ENCODE results near the gene CEP170B. TPM values are rescaled to one million over a fixed set of nuclear protein-coding genes. Genes with fewer than 3 reads are reported as not detected.

Gene CEP170B
- total and polyA plus RNA-seq, 2 donors, result 0.90 to 8.3 TPM

DNA sequence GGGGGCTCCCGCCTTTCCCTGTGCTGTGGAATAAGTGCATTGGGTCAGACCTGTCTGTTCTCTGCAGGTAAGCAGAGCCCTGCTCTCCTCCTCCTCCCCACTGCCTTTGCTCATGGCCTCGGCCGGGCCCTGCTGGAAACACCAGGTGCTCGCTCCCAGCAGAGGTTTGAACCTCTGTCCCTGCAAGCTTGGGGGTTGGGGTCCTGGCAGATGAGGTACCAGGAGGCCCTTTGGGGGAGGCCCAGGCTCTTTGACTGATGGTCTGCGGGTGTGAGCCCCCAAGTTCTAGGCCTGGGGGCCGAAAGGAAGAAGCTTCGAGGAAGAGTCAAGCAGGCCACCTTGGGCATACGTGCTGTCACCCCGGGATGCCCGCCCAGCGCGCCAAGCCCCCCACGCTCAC is 22.1 kb upstream of the CEP170B start:
- H3K4me3 ChIP-seq (ENCODE audit: low read length in 2 of 2), result no peak overlapping the region

GRCh38 chr14:104843442-104844305 is 21.4 kb upstream of the CEP170B start:
- no peaks in the 10 kb centered on the region for H3K36me3 ChIP-seq (ENCODE audit: control insufficient read depth in 2 of 2, insufficient read depth in 2 of 2, low read length in 1 of 2)
- H3K9me3 ChIP-seq (ENCODE audit: control insufficient read depth in 2 of 2, insufficient read depth in 1 of 2, low read length in 1 of 2), result no peaks in the 10 kb centered on the region
- H3K27me3 ChIP-seq (ENCODE audit: control insufficient read depth in 2 of 2, insufficient read depth in 1 of 2, low read length in 1 of 2), result peaks cover 33 to 62% of the 10 kb centered on the region in 2 donors
- H3K27ac ChIP-seq (ENCODE audit: low read depth in 1 of 2, low read length in 1 of 2), result no peak overlapping the region
- H3K4me3 ChIP-seq (ENCODE audit: low read length in 2 of 2), result peak overlapping the region in 1 of 2 donors; percentile 12
- DNase-seq (ENCODE audit: low read depth in 6 of 9, low spot score in 9 of 9), result no peak
- no peaks in the 10 kb centered on the region for H3K4me1 ChIP-seq (ENCODE audit: control insufficient read depth in 2 of 2, insufficient read depth in 2 of 2, low read length in 2 of 2)
- WGBS, result 3% methylated on average over 69 of the region's 69 CpGs

More for the DNA sequence above, 22.1 kb upstream of the CEP170B start:
- no peaks in the 10 kb centered on the region for H3K4me1 ChIP-seq (ENCODE audit: control insufficient read depth in 2 of 2, insufficient read depth in 2 of 2, low read length in 2 of 2)
- 46% methylated on average over 13 of the region's 13 CpGs for WGBS
- H3K9me3 ChIP-seq (ENCODE audit: control insufficient read depth in 2 of 2, insufficient read depth in 1 of 2, low read length in 1 of 2), result no peaks in the 10 kb centered on the region
- DNase-seq (ENCODE audit: low read depth in 6 of 9, low spot score in 9 of 9), result no peak
- no peak overlapping the region for H3K27ac ChIP-seq (ENCODE audit: low read depth in 1 of 2, low read length in 1 of 2)
- no peaks in the 10 kb centered on the region for H3K36me3 ChIP-seq (ENCODE audit: control insufficient read depth in 2 of 2, insufficient read depth in 2 of 2, low read length in 1 of 2)
- H3K27me3 ChIP-seq (ENCODE audit: control insufficient read depth in 2 of 2, insufficient read depth in 1 of 2, low read length in 1 of 2), result peaks cover 33 to 62% of the 10 kb centered on the region in 2 donors

DNA sequence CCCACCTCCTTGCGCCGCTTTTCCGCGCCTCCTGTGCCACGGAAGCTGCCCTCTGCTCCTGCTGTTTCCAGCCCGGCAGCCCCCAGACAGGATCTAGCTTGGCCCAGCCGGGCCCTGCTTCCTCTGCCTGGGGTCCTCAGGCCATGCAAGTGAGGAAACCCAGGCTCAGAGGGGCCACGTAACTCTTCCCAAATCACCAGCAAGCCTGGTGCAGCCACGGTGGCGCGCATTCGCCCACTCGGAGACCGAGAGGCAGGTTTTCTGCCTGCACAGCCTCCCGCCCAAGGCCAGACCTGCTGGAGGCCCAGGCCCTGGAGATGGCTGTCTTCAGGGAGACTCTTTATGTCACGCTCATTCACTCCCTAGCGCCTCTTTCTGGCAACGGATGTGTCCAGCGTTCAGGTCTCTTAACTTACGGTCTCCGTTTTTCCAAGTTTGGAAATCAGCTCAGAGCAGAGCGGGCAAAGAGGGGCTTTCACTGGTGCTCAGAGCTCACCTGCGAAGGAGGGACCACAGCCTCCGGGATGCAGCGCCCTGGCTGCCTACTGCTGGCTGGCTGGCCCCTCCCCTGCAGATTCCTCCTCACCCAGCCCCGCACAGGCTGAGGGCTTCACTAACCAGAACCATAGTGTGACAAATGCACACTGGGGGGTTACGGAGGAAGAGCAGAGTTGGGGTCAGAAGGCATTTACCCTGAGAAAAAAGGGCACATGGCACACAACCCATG is 20.6 kb upstream of the CEP170B start:
- Histone ChIP-seq H3K4me3 (ENCODE audit: low read length in 2 of 2) (no peak overlapping the region), H3K9me3 (ENCODE audit: control insufficient read depth in 2 of 2, insufficient read depth in 1 of 2, low read length in 1 of 2) (no peaks in the 10 kb centered on the region), H3K27ac (ENCODE audit: low read depth in 1 of 2, low read length in 1 of 2) (no peak overlapping the region), H3K27me3 (ENCODE audit: control insufficient read depth in 2 of 2, insufficient read depth in 1 of 2, low read length in 1 of 2) (peaks cover 33 to 62% of the 10 kb centered on the region in 2 donors), H3K36me3 (ENCODE audit: control insufficient read depth in 2 of 2, insufficient read depth in 2 of 2, low read length in 1 of 2) (no peaks in the 10 kb centered on the region), H3K4me1 (ENCODE audit: control insufficient read depth in 2 of 2, insufficient read depth in 2 of 2, low read length in 2 of 2) (no peaks in the 10 kb centered on the region)
- WGBS, result 18% methylated on average over 27 of the region's 27 CpGs
- no peak for DNase-seq (ENCODE audit: low read depth in 6 of 9, low spot score in 9 of 9)

DNA sequence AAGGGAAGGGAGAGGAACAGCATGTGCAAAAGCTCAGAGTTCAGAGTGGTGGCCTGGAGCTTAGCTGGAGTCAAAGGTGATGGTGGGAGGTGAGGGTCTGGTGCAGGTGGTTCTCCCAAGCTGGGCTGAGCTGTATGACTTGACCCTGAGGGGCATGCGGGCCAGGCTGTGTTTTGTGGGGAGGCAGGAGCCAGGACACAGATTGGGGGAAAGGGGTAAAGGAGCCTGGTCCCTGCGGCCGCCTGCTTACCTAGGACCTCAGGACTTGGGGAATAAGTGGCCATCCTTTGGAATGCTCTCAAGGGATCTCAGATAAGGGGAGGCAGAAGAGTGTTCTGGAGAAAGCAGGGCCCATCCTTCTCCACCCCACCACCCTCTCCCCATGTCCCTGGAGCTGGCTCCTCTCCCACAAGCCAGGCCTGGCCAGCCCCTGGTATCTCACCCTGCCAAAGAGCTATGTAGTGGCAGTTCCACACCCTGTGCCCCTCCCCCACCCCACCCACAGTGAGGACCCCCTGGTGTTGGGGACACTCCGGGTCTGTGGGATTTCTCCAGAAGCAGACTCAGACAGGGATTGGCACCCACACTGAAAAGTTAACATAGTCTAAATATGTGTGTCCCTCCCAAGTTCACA is 19.9 kb upstream of the CEP170B start:
- H3K4me3 ChIP-seq (ENCODE audit: low read length in 2 of 2), result no peak overlapping the region
- DNase-seq (ENCODE audit: low read depth in 6 of 9, low spot score in 9 of 9), result no peak

GRCh38 chr14:104845834-104846441 is 19.1 kb upstream of the CEP170B start:
- H3K4me1 ChIP-seq (ENCODE audit: control insufficient read depth in 2 of 2, insufficient read depth in 2 of 2, low read length in 2 of 2), result no peaks in the 10 kb centered on the region
- H3K36me3 ChIP-seq (ENCODE audit: control insufficient read depth in 2 of 2, insufficient read depth in 2 of 2, low read length in 1 of 2), result no peaks in the 10 kb centered on the region
- DNase-seq (ENCODE audit: low read depth in 6 of 9, low spot score in 9 of 9), result no peak
- WGBS, result 84% methylated on average over 3 of the region's 3 CpGs
- H3K9me3 ChIP-seq (ENCODE audit: control insufficient read depth in 2 of 2, insufficient read depth in 1 of 2, low read length in 1 of 2), result no peaks in the 10 kb centered on the region
- H3K4me3 ChIP-seq (ENCODE audit: low read length in 2 of 2), result no peak overlapping the region
- peaks cover 33 to 57% of the 10 kb centered on the region in 2 donors for H3K27me3 ChIP-seq (ENCODE audit: control insufficient read depth in 2 of 2, insufficient read depth in 1 of 2, low read length in 1 of 2)
- H3K27ac ChIP-seq (ENCODE audit: low read depth in 1 of 2, low read length in 1 of 2), result no peak overlapping the region

More for the DNA sequence above, 19.9 kb upstream of the CEP170B start:
- Histone ChIP-seq H3K27me3 (ENCODE audit: control insufficient read depth in 2 of 2, insufficient read depth in 1 of 2, low read length in 1 of 2) (peaks cover 33 to 60% of the 10 kb centered on the region in 2 donors), H3K36me3 (ENCODE audit: control insufficient read depth in 2 of 2, insufficient read depth in 2 of 2, low read length in 1 of 2) (no peaks in the 10 kb centered on the region), H3K9me3 (ENCODE audit: control insufficient read depth in 2 of 2, insufficient read depth in 1 of 2, low read length in 1 of 2) (no peaks in the 10 kb centered on the region), H3K27ac (ENCODE audit: low read depth in 1 of 2, low read length in 1 of 2) (no peak overlapping the region), H3K4me1 (ENCODE audit: control insufficient read depth in 2 of 2, insufficient read depth in 2 of 2, low read length in 2 of 2) (no peaks in the 10 kb centered on the region)
- 94% methylated on average over 4 of the region's 4 CpGs for WGBS

- Histone ChIP-seq H3K36me3 (ENCODE audit: control insufficient read depth in 2 of 2, insufficient read depth in 2 of 2, low read length in 1 of 2) (no peaks in the 10 kb centered on the region), H3K4me1 (ENCODE audit: control insufficient read depth in 2 of 2, insufficient read depth in 2 of 2, low read length in 2 of 2) (no peaks in the 10 kb centered on the region), H3K27me3 (ENCODE audit: control insufficient read depth in 2 of 2, insufficient read depth in 1 of 2, low read length in 1 of 2) (peaks cover 0 to 29% of the 10 kb centered on the region in 2 donors), H3K9me3 (ENCODE audit: control insufficient read depth in 2 of 2, insufficient read depth in 1 of 2, low read length in 1 of 2) (no peaks in the 10 kb centered on the region), H3K27ac (ENCODE audit: low read depth in 1 of 2, low read length in 1 of 2) (no peak overlapping the region), H3K4me3 (ENCODE audit: low read length in 2 of 2) (no peak overlapping the region)
- no peak for DNase-seq (ENCODE audit: low read depth in 6 of 9, low spot score in 9 of 9)
- WGBS, result 80% methylated on average over 8 of the region's 8 CpGs
Measured at GRCh38 chr14:104852280-104852663, 12.8 kb upstream of the CEP170B start.

DNA sequence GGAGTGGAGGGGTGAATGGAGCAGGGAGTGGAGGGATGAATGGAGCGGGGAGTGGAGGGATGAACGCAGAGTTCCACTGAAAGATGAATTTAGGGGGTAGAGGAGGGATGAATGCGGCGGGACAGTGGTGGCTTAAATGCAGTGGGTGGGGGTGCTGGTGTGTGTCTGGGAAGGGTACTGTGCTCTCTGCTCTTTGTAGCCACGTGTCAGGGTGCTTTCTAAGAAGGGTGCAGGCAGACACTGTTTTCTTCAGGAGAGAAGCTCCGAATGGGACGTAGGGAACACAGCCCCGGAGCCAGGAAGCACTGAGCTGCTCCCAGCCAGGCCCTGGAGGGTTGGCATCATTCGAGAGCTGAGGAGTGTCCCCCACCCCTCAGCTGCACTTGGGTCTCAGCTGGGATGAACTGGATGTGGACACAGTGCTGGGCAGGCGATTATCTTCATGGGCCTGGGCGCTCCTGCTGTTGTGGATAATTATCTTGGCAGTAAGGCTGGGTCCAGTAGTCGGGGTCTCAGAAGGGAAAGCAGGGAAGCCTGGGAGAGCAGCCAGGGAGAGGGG is 9.5 kb upstream of the CEP170B start:
- no peak overlapping the region for H3K4me3 ChIP-seq (ENCODE audit: low read length in 2 of 2)
- H3K36me3 ChIP-seq (ENCODE audit: control insufficient read depth in 2 of 2, insufficient read depth in 2 of 2, low read length in 1 of 2), result no peaks in the 10 kb centered on the region
- DNase-seq (ENCODE audit: low read depth in 6 of 9, low spot score in 9 of 9), result no peak
- no peaks in the 10 kb centered on the region for H3K9me3 ChIP-seq (ENCODE audit: control insufficient read depth in 2 of 2, insufficient read depth in 1 of 2, low read length in 1 of 2)
- H3K27ac ChIP-seq (ENCODE audit: low read depth in 1 of 2, low read length in 1 of 2), result no peak overlapping the region
- peaks cover 0 to 29% of the 10 kb centered on the region in 2 donors for H3K27me3 ChIP-seq (ENCODE audit: control insufficient read depth in 2 of 2, insufficient read depth in 1 of 2, low read length in 1 of 2)
- 86% methylated on average over 12 of the region's 12 CpGs for WGBS
- H3K4me1 ChIP-seq (ENCODE audit: control insufficient read depth in 2 of 2, insufficient read depth in 2 of 2, low read length in 2 of 2), result no peaks in the 10 kb centered on the region

- WGBS, result 88% methylated on average over 21 of the region's 21 CpGs
- Histone ChIP-seq H3K27ac (ENCODE audit: low read depth in 1 of 2, low read length in 1 of 2) (no peak overlapping the region), H3K36me3 (ENCODE audit: control insufficient read depth in 2 of 2, insufficient read depth in 2 of 2, low read length in 1 of 2) (no peaks in the 10 kb centered on the region), H3K4me1 (ENCODE audit: control insufficient read depth in 2 of 2, insufficient read depth in 2 of 2, low read length in 2 of 2) (no peaks in the 10 kb centered on the region), H3K27me3 (ENCODE audit: control insufficient read depth in 2 of 2, insufficient read depth in 1 of 2, low read length in 1 of 2) (peaks cover 0 to 29% of the 10 kb centered on the region in 2 donors), H3K9me3 (ENCODE audit: control insufficient read depth in 2 of 2, insufficient read depth in 1 of 2, low read length in 1 of 2) (peaks cover 0 to 1% of the 10 kb centered on the region in 2 donors), H3K4me3 (ENCODE audit: low read length in 2 of 2) (no peak overlapping the region)
- no peak for DNase-seq (ENCODE audit: low read depth in 6 of 9, low spot score in 9 of 9)
Measured at GRCh38 chr14:104856157-104856868, 8.8 kb upstream of the CEP170B start.

All from thymus (tissue), 11 donors.